K562 (cell line): ENCODE measurements around the gene KRIT1. TPM values are rescaled to one million over a fixed set of nuclear protein-coding genes. Genes with fewer than 3 reads are reported as not detected.

Experiments used
- AFF1 ChIP-seq, 2 experiments: fragments of 450-650 bp; IDR thresholded peaks; 2 replicates each; pipeline ENCODE4 v1.6.1; 2018; ENCODE audit warnings: mild to moderate bottlenecking in 2 of 2, low read depth in 1 of 2; ENCODE audit not compliant: partially characterized antibody in 2 of 2
- ARNT ChIP-seq, 2 experiments: fragments of 450-650 bp; IDR thresholded peaks; 2 replicates each; pipeline ENCODE4 v1.6.1; 2016; ENCODE audit warnings: mild to moderate bottlenecking in 1 of 2
- ATF1 ChIP-seq, 2 experiments: fragments of 450-650 bp in 1 of 2; IDR thresholded peaks; 2 replicates each; pipeline ENCODE4 v1.6.1; 2016; ENCODE audit warnings: missing compliant biosample characterization in 1 of 2, missing genetic modification characterization in 1 of 2
- CBX2 ChIP-seq: fragments of 200-600 bp; sonication (generic); IDR thresholded peaks from one replicate; pipeline ENCODE4 v1.6.1; 2012; ENCODE audit warnings: mild to moderate bottlenecking, low read length, inconsistent platforms; ENCODE audit not compliant: insufficient read depth, poor library complexity, severe bottlenecking
- EGR1 ChIP-seq: fragments of 450-650 bp; conservative IDR thresholded peaks from 2 replicates; pipeline ENCODE4 v1.6.1; 2017; ENCODE audit warnings: mild to moderate bottlenecking
- HDAC3 ChIP-seq: fragments of 450-650 bp; IDR thresholded peaks from 2 replicates; pipeline ENCODE4 v1.6.1; 2018; ENCODE audit warnings: borderline replicate concordance, mild to moderate bottlenecking, moderate library complexity; ENCODE audit not compliant: partially characterized antibody
- MAFG ChIP-seq: fragments of 450-650 bp; conservative IDR thresholded peaks from 2 replicates; pipeline ENCODE4 v1.6.1; 2016; ENCODE audit warnings: missing genetic modification characterization, missing compliant biosample characterization
- MEIS2 ChIP-seq: fragments of 450-650 bp; IDR thresholded peaks from 2 replicates; pipeline ENCODE4 v1.6.1; 2014; ENCODE audit warnings: mild to moderate bottlenecking; ENCODE audit not compliant: partially characterized antibody
- MTA1 ChIP-seq: fragments of 450-650 bp; IDR thresholded peaks from 2 replicates; pipeline ENCODE4 v1.6.1; 2017; ENCODE audit warnings: borderline replicate concordance
- SIRT6 ChIP-seq: IDR thresholded peaks from one replicate; pipeline ENCODE4 v1.6.1; 2012; ENCODE audit warnings: low read depth, mild to moderate bottlenecking, control low read depth, inconsistent platforms, low read length, moderate library complexity
- TEAD1 ChIP-seq, 2 experiments: fragments of 450-650 bp in 1 of 2; sonication (generic) in 1 of 2; formaldehyde crosslinking; IDR thresholded peaks; 2 replicates each; pipeline versions ENCODE4 v1.4.0 to v1.8.0; 2020 to 2022; ENCODE audit warnings: mild to moderate bottlenecking in 2 of 2, missing genetic modification reagents in 1 of 2
- ZNF395 ChIP-seq: fragments of 200-800 bp; sonication (Bioruptor generic); IDR thresholded peaks from 2 replicates; pipeline ENCODE4 v1.6.1; 2017; ENCODE audit warnings: missing genetic modification characterization, missing compliant biosample characterization
- ZNF609 ChIP-seq: sonication (generic); formaldehyde crosslinking; IDR thresholded peaks from 2 replicates; pipeline ENCODE4 v1.8.1; 2023; ENCODE audit warnings: missing genetic modification reagents, mild to moderate bottlenecking, borderline replicate concordance
- polyA plus RNA-seq, 8 experiments: library from polyadenylated mRNA; depleted of rRNA in 4 of 8; stranded (reverse) in 5 of 8; unstranded in 3 of 8; fragments of >200 nt; fragmentation: Nextera tagmentation in 2 of 8; fragmentation: Illumina TruSeq in 1 of 8; extraction: Ambion mirVana in 2 of 8; extraction: Trizol in 1 of 8; gene quantifications; 2 replicates each; pipeline versions ENCODE4 v1.2.1 to v1.2.3, GENCODE V29; 2011 to 2014; ENCODE audit warnings: inconsistent platforms in 1 of 8, missing spikeins in 1 of 8
- total RNA-seq, 7 experiments: library from RNA; depleted of rRNA in 6 of 7; stranded (reverse); fragments of >200 nt in 6 of 7; fragmentation: Illumina TruSeq in 2 of 7; extraction: Trizol in 2 of 7; gene quantifications; 2 replicates each; pipeline versions ENCODE4 v1.2.1 to v1.2.3, GENCODE V29; 2011 to 2021; ENCODE audit warnings: low replicate concordance in 1 of 7
- TF ChIP-seq, protein P1 (sequence below): sonication (generic); formaldehyde crosslinking; IDR thresholded peaks from 2 replicates; pipeline ENCODE4 v1.8.1; 2023; ENCODE audit warnings: mild to moderate bottlenecking, missing genetic modification reagents

Gene KRIT1
- total and polyA plus RNA-seq, 9 of the 15 experiments (the other 6 are each of a cell fraction or from before 2014, with no cell fraction given), result 21.5 to 81.4 (median 55.9) TPM

- TF ChIP-seq ZNF609 (CRISPR knock-in tag) (no peak), AFF1 (IDR thresholded peaks at IDR 0.05; ENCODE audit: low read depth in 1 of 2, partially characterized antibody in 2 of 2) (peak in 1 of 2 experiments; percentile 25), ARNT (IDR thresholded peaks at IDR 0.05) (peak; percentile 78 to 79; a peak in 2 of 4 replicates), SIRT6 (no peak), MEIS2 (peak; percentile 99), ATF1 (CRISPR knock-in tag; IDR thresholded peaks at IDR 0.05) (no peak), ATF1 (tag; IDR thresholded peaks at IDR 0.05) (peak; percentile 65), HDAC3 (peak; percentile 76), MAFG (peak; percentile 82), EGR1 (no peak), ZNF395 (CRISPR knock-in tag) (peak; percentile 75; the same call in 1 of the 2 replicates), TEAD1 (CRISPR knock-in tag; IDR thresholded peaks at IDR 0.05) (peak in 1 of 2 experiments; percentile 57; a peak in 1 of 4 replicates), MTA1 (no peak), CBX2 (no peak)
- TF ChIP-seq, protein P1, sequence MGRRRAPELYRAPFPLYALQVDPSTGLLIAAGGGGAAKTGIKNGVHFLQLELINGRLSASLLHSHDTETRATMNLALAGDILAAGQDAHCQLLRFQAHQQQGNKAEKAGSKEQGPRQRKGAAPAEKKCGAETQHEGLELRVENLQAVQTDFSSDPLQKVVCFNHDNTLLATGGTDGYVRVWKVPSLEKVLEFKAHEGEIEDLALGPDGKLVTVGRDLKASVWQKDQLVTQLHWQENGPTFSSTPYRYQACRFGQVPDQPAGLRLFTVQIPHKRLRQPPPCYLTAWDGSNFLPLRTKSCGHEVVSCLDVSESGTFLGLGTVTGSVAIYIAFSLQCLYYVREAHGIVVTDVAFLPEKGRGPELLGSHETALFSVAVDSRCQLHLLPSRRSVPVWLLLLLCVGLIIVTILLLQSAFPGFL (CRISPR knock-in tag), result no peak
Measured at GRCh38 chr7:92161271-92161670, 84.4 kb downstream of the KRIT1 start (continued).
